GM19452 (cell line): ENCODE results near the gene CLDN22.

Experiments
- ATAC-seq: cut with Tn5 transposase; IDR thresholded peaks from one replicate; pipeline ENCODE4 v1.9.1; 2021; ENCODE audit not compliant: unreplicated experiment

CLDN22 gene

DNA sequence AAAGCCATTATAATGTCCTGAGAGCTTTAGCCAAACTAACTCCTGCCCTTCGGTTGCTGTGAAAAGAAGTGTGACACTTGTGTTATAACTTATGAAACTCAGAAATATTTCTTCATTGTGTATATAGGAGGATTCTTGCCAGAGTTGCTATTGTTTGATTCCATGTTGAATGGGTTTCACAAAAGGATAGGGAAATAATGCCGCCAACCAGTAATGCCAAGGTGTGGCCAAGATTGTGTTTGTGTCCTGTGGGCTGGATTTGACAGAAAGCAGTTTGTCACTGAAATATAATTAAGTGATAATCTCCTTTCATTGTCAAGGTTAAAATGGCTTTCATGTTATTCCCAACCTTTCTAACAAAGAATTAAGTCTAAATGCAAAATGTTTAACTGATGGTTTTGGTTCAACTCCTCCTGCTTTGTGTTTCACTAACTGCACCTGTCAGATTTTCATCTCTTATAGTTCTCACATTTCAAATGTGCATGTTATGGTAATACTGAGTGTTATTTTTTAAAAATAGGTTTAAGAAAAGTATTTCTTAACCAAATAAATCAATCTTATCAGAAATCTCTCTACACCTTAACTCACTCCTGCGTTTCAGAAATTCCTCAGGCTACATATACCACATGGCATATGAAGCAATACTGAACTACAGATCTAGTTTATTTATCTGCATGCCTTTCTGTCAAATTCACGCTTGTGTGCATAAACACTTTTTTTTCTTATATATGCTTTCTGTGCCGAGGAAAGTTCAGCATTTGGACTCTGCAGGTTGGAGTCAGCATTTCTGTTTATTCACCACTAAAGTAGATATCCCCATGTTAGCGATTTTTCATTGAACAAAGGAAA lies at the start of gene CLDN22:
Gene CLDN22, minus strand, starts transcription at position 66 of the 849 bp plus-strand sequence. Its CDS starts 58 bp downstream, at position 8.
- no peak for ATAC-seq

DNA sequence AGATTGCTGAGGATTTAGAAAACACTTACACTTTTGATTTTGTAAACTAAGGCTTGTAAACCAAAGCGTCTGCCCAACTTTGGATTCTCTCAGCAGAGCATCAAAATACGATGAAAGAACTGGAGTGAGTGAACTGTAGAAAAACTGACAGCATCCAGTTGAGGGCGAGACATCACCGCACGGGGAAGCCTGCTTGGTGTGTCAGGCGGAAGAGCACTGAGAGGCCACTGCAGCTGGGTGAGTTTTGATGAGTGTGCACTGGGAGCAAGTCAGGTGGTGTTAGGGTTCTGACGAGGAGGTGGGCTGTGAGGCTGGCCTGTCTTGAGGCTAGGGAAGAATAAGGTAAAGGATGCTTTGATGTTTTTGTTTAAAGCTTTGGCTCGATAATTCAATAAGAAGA lies 49.0 kb upstream of the CLDN22 start:
- ATAC-seq = no peak

DNA sequence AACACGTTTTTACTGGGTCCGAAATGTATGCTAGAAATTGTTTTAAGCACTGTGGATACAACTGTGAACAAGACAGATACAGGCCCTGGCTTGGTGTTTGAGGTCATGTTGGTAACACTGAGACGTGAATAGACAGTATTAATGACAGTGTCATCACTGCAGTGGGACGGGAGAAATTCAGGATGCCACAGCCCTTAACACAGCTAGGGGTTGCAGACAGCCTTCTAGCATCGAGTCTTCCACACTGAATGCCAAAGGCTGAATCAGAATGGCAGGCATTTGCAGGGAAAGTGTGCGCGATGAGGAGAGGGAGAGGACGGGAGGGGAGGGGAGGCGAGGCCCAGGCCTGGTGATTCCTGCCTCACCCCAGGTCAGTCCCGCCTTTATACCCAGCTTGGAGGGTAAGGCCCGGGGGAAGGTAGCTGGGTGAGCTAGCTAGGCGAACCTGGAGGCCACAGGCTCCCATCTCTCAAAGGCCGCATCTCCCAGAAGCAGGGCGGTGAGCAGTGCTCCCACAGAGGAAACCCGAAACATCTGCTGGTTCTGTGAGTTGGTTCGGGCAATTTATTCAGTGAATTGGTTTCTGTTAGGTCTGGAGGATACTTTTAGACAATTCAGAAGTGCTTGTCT lies 46.2 kb upstream of the CLDN22 start:
- ATAC-seq = no peak

DNA sequence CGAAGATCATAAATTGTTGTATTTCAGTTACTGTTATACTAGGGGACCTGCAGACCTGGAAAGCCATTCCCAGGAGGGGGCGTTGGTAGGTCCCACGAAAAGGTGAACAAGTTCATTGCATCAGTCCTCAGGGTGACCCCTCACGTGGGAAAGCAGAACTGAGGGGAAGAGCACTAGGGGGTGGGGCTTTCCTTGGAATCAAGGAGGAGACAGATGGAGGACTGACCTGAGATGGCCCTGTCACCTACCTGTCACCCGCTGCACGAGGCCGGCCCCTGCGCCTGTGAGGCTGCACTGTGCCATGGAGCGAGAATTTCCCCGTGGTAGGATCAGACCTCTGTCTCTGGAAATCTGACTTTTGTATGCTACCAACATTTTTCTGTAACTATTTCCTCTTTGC lies 43.9 kb upstream of the CLDN22 start:
- ATAC-seq = no peak

DNA sequence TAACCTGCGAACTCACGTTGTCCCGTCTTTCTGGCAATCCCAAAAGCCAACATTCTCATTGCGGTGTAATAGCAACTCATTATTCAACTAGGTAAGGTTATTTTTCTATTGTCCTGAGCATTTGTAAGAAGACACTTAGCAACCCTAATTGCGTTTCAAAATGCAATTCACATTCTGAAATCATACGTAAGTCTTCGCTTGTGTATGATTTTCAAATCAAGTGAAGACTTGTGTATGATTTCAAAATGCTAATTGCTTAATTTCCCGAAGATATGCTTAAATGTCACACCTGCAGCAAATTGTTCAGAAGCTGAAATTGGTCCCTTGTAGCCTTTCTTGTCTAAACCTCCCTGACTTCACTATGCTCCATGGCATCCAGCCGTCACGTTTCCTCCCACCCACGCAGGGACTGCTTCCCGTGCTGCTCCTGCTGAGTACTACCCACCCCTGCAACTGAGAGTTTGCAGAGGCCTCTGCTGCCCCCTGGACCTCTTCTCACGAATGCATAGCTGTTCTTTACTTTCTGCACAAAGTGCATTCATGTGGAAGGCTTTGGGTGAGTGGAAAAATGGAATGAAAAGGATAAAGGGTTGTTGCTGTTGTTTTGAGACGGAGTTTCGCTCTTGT lies 43.0 kb upstream of the CLDN22 start:
- no peak for ATAC-seq

DNA sequence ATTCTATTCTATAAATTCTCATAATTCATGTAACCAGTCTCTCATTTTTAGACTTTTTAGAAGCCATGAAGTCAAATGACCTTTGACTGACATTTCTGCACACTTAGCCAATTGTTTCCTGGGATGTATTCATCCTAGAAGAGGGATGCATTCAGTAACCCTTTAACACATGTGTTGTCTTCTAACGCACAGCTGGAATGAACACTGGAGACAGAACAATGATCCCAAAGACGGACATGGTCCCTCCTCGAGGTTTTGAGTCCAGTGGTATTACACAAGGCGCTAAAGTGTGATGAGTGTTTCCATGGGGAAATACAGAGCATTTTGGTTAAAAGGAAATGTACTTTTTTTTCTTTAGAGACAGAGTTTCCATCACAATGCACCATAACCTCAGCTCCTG lies 42.0 kb upstream of the CLDN22 start:
- no peak for ATAC-seq

DNA sequence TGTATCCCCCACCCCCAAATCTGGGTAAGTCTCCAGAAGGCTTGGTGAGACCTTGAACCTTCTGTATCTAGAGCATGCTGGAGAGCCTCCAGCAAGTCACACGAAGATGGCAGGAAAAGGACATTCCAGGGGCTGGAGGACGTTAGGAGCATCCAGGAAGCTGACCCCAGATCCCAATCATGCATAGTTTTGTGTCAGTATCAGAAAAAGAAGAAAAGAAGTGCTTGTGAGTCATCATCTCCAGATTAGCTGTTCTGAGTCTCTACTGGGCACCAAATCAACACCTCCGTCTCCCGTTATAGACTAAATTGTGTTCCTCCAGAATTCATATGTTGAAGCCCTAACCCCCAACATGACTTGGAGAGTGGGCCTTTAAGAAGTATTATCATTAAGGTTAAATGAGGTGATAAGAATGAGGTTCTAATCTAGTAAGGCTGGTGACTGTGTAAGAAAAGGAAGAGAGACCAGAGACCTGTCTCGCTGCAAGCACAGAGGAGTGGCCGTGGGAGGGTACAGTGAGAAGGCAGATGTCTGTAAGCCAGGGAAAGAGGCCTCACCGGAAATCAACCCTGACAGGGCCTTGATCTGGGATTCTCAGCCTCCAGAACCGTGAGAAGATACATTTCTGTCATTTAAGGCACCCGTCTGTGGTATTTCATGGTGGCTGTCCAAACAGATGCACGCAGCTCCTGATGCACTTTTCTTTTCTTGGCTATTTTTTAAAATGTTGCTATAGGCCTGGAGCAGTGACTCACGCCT lies 40.3 kb upstream of the CLDN22 start:
- no peak for ATAC-seq

DNA sequence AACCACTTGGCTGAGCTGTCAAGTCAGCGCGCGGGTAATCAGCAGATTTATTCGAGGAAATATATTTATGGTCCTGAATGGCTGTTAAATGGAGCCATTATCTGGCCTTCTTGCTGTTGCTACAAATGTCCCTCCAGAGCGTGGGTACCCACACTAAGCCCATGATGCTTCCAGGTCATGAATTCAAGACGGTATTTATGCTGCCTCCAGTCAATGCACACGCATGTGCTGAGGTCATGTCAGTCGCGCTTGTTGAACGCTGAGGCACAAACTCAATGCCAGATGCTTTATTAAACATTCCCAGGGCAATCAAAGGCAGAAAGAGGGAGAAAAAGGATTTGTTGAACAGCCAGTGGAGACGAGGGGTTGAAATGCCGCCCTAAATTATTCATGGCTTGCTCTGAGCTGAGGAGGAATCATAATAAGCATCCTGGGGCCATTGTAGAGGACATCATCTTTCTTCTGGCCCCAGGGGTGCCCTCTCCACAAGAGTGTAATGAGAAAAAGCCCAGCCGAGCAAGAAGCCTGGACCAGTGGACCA lies 38.2 kb upstream of the CLDN22 start:
- ATAC-seq = no peak

DNA sequence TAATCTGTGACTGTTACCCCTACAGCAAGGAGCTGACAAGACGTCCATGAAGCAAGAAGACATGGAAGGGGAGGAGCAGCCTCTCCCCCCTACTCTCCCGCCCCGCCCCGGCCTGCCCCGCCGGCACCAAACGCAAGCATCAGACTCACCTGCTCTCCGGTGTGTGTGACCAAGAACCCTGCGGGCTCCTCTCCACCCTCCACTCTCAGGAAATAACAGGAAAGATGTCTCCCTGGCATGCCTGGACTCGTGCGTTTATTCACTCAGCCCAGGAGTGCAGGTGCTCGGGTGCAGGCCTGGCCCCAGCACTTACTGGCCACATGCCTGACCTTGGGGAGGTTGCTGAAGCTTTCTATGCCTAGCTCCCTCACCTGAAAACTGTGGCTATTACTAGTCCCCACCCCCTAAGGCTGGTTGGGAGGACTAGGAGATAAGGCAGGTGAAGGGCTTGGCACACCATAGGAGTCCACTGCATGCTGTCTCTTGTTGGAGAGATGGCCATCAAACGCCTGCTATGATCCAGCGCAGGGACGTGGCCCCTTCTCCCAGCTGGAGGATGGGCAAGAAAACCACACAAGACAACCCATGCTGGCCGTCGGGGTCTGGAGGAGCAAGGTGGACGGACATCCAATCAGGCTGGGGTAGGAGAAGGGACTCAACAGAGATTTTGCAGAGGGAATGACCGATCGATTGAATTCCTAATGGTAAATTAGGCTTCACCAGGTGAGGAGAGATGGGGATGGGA lies 37.0 kb upstream of the CLDN22 start:
- ATAC-seq = no peak

DNA sequence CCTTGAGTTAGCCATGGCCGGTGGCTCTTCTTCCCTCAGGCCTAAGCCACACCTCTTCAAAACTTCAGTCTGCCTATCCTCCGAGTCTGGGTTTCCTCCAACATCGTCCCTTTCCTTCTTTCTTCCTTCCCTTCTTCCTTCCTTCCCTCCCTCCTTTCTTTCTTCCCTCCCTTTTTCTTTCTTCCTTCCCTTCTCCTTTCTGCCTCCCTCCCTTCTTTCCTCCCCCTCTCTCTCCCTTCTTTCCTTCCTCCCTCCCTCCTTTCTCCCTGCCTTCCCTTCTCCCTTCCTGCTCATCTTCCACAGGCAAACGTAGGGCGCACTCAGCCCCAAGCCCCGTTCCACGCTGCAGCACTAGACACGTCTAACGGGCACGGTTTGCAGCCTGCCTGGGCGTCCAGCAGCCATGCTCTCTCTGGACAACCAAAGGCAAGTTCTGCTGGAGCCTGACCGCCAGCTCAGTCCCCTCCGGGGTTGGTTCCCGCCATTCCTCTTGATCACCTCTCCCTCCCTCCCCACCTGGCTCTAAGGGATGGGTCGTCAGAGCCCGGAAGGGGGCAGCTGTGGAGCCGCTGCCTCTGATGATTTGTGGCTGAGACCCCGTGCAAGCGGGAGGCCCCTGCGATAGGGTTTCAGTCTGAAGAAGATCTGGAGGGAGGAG lies 36.2 kb upstream of the CLDN22 start:
- ATAC-seq = no peak

DNA sequence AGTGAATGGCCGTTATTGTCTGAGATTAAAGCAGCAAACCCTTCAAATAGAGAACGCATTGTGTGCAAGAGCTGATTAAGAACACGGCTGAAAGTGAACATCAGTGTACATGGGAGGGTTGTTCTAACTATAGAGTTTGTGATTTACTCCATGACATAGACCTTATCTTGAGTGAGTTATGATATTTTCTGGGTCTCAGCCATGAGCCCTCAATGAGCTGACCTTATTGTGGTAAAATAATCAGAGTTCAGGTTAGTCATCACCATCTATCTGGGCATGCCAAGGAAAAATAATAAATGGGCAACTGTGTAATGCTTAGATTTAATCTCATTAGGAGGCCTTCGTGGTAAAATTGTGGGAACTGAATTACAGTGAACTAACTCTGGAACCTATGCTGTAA lies 35.3 kb upstream of the CLDN22 start:
- ATAC-seq = no peak

DNA sequence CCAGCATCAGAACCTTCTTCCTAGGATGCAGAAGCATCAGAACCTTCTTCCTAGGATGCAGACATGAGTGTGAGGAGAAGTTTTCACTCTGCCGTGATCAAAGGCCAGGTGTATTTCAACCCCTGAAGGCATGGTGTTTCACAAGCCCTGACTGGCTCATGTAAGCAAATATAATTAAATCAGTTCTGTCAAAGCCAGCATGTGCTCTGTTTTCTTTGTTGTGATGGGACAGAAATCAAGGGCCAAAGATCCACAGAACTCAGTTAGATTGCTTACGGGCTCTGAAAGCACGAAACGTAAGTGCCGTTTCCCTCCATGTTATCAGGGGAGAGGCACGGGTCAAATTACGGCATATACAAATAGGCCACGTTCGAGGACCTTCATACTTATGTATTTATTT lies 34.1 kb upstream of the CLDN22 start:
- no peak for ATAC-seq

DNA sequence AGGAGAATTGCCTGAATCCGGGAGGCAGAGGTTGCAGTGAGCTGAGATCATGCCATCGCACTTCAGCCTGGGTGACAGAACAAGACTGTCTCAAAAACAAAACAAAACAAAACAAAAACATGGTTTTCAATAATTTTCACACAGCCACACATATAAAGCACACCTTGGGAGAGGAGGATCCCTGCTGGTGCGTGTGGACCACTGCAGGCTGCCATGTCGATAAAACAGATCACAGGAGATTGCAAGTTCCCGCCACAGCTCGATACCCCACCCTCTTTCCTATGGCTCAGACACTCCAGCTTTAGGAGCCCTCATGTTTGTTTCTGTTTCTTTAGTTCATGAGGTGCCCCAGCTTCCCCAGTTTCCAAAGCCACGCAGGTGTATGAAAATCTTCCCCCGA lies 33.5 kb upstream of the CLDN22 start:
- ATAC-seq = no peak

DNA sequence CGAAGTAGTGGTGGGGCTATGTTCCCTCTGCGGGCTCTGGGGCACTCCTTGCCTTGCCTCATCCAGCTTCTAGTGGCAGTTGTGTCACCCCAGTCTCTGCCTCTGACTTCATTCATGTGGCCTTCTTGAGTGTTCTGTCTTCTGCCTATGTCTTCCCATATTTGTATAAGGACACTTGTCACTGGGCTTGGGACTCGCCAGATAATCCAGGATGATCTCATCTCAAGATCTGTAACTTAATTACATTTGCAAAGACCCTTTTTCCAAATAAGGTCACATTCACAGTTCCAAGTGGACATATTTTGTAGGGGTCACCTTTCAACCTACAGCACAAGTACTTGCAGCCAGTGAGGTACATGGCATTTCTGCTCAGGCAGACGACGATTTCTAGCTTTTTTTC lies 32.5 kb upstream of the CLDN22 start:
- ATAC-seq = no peak

DNA sequence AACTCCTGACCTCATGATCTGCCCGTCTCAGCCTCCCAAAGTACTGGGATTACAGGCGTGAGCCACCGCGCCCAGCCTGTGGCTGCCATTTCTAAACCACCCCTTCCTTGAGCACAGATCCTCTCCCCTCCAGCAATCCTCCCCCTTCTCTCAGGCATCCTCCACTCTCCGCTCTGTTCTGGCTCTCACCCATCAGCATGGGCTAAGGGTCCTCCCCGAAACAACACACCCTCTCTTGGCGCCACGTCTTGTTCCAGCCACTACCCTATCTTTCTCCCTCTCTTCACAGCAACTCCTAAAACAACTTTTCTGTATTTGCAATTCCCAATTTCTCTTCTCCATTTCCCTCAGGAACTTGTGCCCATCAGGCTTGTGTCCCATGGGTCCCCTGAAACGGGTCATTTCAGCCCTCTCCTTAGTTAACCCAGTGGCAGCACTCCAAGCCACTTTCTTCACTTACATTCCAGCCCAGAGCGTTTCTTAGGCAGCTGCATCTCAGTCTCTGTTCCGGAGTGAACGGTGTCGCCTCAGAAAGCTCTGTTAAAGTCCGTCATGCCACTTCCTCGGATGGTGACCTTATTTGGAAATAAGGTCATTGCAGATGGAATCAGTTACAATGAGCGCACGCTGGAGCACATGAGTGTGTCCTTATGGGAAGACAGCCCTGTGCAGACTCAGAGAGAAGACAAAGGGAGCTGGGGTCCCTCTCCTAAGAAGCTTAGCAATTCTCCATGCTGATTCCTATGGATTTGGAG lies 30.4 kb upstream of the CLDN22 start:
- ATAC-seq = no peak

DNA sequence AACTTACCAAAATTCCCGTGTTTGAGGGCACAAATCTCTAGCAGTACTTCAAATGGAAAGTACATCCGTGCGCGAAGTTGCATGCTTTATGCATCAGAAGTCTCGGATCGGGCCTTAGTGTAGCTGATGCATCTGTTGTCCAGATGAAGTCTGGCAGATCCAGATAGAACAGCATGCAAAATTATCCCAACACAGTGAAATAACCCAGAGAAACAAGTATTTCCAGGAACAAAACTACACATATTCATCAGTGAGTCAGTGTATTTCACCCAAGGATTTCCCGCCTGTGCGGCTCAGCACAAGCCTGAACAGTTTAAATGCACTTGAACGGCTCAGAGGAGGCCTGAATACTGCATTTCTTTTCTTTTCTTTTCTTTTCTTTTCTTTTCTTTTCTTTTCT lies 29.6 kb upstream of the CLDN22 start:
- no peak for ATAC-seq

DNA sequence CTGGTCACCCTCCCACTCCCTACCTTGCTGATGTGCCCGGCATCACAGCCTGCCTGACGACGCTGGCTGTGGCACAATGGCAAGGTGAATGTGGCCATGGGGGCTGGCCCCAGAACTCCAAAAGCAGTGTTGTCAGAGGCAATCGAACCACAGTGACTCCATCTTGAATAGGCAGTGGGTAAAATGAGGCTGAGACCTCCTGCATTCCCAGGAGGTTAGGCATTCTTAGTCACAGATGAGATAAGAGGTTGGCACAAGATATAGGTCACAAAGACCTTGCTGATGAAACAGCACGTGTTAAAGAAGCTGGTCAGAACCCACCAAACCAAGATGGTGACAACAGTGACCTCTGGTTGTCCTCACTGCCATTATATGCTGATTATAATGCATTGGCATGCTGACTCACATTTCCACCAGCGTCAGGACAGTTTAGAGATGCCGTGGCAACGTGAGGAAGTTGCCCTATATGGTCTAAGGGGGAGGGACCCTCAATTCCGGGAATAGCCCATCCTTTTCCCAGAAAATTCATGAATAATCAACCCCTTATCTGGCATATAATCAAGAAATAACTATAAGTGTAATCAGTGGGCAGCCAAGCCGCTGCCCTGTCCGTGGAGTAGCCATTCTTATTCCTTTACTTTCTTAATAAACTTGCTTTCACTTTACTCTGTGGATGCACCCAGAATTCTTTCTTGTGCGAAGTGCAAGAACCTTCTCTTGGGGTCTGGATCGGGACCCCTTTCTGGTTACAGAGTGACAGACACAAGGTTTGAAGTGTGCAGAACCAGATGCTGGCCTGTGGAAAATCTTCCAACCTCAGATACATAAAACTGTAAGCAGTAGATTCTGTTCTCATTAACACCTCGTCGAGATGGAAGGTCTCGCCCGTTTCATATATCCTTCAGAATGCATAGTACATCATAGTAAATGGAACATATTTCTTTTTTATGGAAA lies 28.9 kb upstream of the CLDN22 start:
- ATAC-seq = no peak

DNA sequence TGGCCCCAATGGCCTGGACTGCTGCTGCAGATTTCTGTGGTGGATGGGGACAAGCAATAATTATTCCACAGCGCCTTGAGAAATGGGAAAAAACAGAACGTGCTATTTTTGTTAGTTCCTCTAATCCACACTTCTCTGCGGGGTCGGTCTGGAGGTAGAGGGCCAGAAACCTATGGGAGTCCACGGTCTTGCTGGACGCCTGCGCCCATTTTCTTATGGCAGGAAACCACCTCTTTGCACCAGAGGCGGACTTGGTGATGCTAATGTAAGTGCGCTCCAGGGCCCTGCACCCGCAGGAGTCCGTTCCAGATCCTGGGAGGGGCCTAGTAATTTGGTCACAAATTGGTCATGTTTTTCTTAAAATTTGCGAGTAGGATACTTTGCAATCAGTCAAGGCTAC lies 28.1 kb upstream of the CLDN22 start:
- ATAC-seq = no peak
